Activated naive CD4-positive, alpha-beta T cell treated with anti-CD3 and anti-CD28 coated beads for 36 hours (primary cell): ENCODE data around the gene TUBGCP3. TPM values are rescaled to one million over a fixed set of nuclear protein-coding genes. Genes with fewer than 3 reads are reported as not detected.
A peak's percentile ranks its signal among the peaks of the same experiment; 100 is the strongest.

Experiments
- CTCF ChIA-PET: fragments of 350-600 bp; sonication (Branson Sonifier 250); formaldehyde crosslinking; loops from one replicate; lab custom pipeline; 2021; ENCODE audit warnings: antibody characterized with exemption; lab: Charles Lee
- DNase-seq: peaks from one replicate; pipeline ENCODE4 v3.0.0-alpha.2; 2020
- H3K27ac Mint-ChIP-seq: one replicate; pipeline ENCODE4 v1.8.0; 2021; ENCODE audit warnings: mild to moderate bottlenecking, mixed read lengths
- H3K27me3 Mint-ChIP-seq: one replicate; pipeline ENCODE4 v1.8.0; 2021; ENCODE audit warnings: low read depth, mixed read lengths
- H3K36me3 Mint-ChIP-seq: one replicate; pipeline ENCODE4 v1.8.0; 2021; ENCODE audit warnings: low read depth, mixed read lengths
- H3K4me1 Mint-ChIP-seq: one replicate; pipeline ENCODE4 v1.8.0; 2021; ENCODE audit warnings: low read depth, mixed read lengths
- H3K4me3 Mint-ChIP-seq: one replicate; pipeline ENCODE4 v1.8.0; 2021; ENCODE audit warnings: mild to moderate bottlenecking, moderate library complexity, mixed read lengths
- H3K9me3 Mint-ChIP-seq: one replicate; pipeline ENCODE4 v1.8.0; 2021; ENCODE audit warnings: mixed read lengths
- intact Hi-C: fragments of 100-400 bp; cut with micrococcal nuclease; formaldehyde crosslinking; loops from one replicate; pipeline ENCODE4 v1.15.1; 2023
- total RNA-seq, 2 experiments: library from RNA; stranded (reverse); gene quantifications; one replicate each; pipeline ENCODE4 v1.2.3, GENCODE V29; 2021

Gene TUBGCP3
- total RNA-seq, 2 experiments from 2014 or later: 87.5 to 88.3 TPM

DNA sequence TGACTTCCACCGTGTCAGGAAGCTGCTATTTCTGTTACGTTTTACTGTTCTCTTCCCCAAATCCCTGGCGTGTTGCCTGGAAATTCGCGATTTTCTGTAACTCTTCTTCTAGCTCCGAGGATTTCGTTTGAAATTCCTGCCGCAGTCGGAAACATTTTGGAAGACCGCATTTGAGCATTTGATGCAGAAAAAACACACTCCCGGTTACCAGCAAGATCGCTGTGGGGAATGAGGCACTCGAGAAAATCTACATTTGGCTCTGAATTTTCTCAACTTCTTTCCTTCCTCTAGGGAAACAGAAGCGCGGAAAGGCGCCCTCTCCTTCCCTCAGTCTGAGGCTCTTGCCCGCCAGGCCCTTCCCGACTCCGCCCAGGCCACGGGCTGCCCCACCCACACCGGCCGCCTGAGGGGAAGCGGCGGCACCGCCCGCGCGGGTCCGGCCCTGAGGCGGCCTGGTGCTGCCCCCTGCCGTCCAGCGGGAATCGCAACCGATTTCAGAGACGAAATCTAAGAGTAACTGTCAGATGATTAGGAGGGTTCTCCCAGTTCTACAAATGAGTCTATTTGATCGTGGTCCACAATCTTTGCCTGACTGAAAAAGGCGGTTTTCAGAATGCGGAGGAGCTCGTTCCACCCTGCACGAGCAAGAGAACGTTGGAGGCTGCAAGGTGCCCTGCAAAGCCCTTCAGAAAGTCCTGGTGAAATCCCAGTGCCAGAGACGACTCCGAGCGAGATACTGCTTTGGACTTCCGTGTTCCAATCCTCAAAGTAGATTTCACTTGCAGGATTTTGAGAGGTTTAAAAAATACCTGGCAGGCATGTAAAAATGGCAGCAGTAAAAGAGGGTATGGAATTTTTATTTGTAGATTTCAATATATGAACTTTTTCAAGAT is 18.4 kb upstream of the TUBGCP3 start:
- no peaks in the 10 kb centered on the region for H3K9me3 Mint-ChIP-seq
- peak overlapping the region; percentile 74 for H3K4me3 Mint-ChIP-seq
- H3K27me3 Mint-ChIP-seq: peaks cover 5% of the 10 kb centered on the region
- DNase-seq: peak; percentile 91
- no peak overlapping the region for H3K27ac Mint-ChIP-seq
- H3K4me1 Mint-ChIP-seq: peaks cover 3% of the 10 kb centered on the region
- CTCF ChIA-PET: interaction anchor here (0.6 to 3.1 kb wide), 25 partner anchors 10 to 1132 kb away, joined by 3 to 30 read pairs (median 4); partner anchors contain the start of genes ATP11A and TUBGCP3
- no peaks in the 10 kb centered on the region for H3K36me3 Mint-ChIP-seq
- intact Hi-C loops: loop anchor here (1.0 to 5.0 kb wide), 5 partner anchors 79 to 1132 kb away; no protein-coding TSS in a partner anchor

DNA sequence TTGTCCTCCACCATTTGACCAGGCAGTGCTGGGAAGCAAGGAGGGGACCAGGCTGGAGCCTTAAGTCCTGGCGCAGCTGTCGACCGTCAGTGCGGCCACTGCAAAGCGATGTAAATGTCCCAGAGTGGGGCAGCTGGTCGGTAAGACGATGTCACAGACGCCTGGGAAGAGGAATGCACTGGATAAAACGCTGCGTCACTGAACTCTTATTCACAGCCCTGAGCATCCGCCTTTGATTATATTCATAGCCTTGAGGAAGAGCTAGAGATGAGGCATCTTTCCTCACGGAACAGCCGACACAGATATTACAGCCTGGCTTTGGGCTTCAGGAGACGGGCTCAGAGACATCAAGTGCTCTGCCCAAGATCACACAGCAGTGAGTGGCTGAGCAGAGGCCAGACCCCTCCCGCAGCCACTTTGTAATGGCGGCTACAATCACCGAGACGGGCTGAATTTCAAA is 17.6 kb upstream of the TUBGCP3 start:
- H3K9me3 Mint-ChIP-seq: no peaks in the 10 kb centered on the region
- intact Hi-C loops: loop anchor here (5.0 kb wide), 2 partner anchors 78 to 543 kb away; no protein-coding TSS in a partner anchor
- CTCF ChIA-PET: interaction anchor here (0.6 to 3.1 kb wide), 17 partner anchors 9 to 980 kb away, joined by 3 to 30 read pairs (median 4); partner anchors contain the start of gene TUBGCP3

DNA sequence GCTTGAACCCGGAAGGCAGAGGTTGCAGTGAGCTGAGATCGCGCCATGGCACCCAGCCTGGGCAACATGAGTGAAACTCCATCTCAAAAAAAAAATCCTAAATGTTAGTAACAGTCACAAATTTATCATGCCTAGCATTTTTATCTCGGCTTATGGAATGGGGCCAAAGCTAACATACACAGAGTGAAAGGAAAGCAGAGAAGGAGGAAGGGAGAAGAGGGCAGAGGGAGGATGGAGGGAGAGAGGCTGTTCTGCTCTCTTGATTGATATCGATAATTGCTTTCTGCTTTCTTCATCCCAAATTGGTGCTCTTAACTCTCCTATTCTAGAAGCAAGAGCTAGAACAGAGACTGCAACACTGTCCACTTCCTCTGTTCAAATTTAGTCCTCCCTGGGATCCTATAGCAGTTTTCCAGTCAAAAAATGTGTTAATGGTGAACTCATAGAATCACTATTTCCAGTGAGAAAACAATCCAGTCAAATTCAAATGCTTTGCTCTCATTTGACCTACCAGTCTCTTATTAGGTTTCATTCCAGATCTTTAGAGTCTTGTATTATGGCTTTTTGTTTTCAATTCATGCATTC is 15.8 kb upstream of the TUBGCP3 start:
- peaks cover 5% of the 10 kb centered on the region for H3K27me3 Mint-ChIP-seq
- H3K9me3 Mint-ChIP-seq: no peaks in the 10 kb centered on the region
- no peak for DNase-seq
- H3K4me3 Mint-ChIP-seq: no peak overlapping the region
- CTCF ChIA-PET: interaction anchor here (0.6 kb wide), 1 partner anchor 266 kb away, joined by 3 read pairs; no protein-coding TSS in a partner anchor
- peaks cover 3% of the 10 kb centered on the region for H3K4me1 Mint-ChIP-seq
- no peak overlapping the region for H3K27ac Mint-ChIP-seq
- intact Hi-C loops: no loop called here
- no peaks in the 10 kb centered on the region for H3K36me3 Mint-ChIP-seq

More for the DNA sequence above, 17.6 kb upstream of the TUBGCP3 start:
- H3K4me1 Mint-ChIP-seq: peaks cover 3% of the 10 kb centered on the region
- no peaks in the 10 kb centered on the region for H3K36me3 Mint-ChIP-seq
- no peak overlapping the region for H3K27ac Mint-ChIP-seq
- no peak for DNase-seq
- H3K4me3 Mint-ChIP-seq: peak overlapping the region; percentile 74
- H3K27me3 Mint-ChIP-seq: peaks cover 5% of the 10 kb centered on the region

DNA sequence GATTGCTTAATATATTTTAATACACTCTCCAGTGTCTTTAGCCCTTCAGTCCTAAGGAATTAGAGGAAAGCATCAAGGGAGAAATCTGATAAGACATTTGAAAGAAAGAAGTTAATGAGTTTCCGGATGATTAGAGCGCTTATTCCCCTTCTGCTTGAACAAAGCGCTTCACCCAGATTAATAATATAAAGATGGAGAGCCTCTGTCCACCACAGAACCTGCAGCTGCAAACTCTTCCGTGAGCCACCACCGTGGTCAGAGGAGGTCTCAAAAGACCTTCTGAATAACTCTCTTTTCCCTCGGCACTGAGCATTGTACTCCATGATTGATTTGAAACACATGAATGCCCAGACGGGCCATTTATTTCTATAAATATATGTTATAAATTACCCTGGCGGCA is 14.2 kb upstream of the TUBGCP3 start:
- Mint-ChIP-seq H3K36me3 (no peaks in the 10 kb centered on the region), H3K27ac (no peak overlapping the region), H3K4me1 (peaks cover 3% of the 10 kb centered on the region), H3K9me3 (no peaks in the 10 kb centered on the region), H3K27me3 (peaks cover 7% of the 10 kb centered on the region), H3K4me3 (no peak overlapping the region)
- no peak for DNase-seq
- intact Hi-C loops: no loop called here
- CTCF ChIA-PET: no interaction called here

DNA sequence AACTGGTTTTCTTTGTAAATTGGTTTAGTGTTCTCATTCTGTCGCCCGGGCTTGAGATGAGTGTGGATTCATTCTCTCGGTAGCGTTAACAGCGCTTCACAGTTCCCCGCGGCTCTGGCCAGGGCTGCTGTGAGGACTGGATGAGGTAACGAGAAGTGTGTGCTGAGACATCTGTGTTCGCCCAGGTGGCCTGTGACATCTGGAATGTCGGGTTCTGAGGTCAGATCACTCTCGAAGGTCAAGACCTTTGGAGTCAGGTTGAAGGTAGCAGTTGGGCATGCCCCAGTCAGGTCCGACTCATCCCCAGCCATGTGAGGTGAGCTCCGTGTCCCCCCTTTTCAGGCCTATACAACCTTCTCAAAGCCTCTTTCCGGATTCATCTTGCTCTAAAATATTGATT is 13.4 kb upstream of the TUBGCP3 start:
- Mint-ChIP-seq H3K27ac (no peak overlapping the region), H3K4me3 (no peak overlapping the region), H3K4me1 (no peaks in the 10 kb centered on the region), H3K27me3 (peaks cover 6% of the 10 kb centered on the region), H3K36me3 (no peaks in the 10 kb centered on the region), H3K9me3 (no peaks in the 10 kb centered on the region)
- CTCF ChIA-PET: no interaction called here
- DNase-seq: no peak
- intact Hi-C loops: no loop called here

DNA sequence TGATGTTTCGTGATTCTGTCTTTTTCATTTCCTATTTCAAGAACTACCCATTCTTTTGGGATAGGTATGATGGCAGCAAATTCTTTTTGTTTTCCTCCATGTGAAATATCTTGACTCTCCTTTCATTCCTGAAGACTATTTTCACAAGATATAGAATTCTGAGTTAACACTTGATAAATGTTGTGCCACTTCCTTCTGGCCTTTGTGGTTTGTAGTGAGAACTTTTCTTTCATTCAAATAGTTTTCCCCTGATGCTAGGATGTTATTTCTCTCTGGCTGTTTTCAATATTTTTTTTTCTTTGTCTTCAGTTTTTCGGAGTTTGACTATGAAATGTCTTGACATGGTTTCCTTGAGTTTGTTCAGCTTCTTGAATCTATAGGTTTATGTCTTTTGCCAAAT is 8.3 kb upstream of the TUBGCP3 start:
- Mint-ChIP-seq H3K4me3 (no peak overlapping the region), H3K4me1 (no peaks in the 10 kb centered on the region), H3K27ac (no peak overlapping the region), H3K36me3 (no peaks in the 10 kb centered on the region), H3K9me3 (peaks cover 6% of the 10 kb centered on the region), H3K27me3 (peaks cover 4% of the 10 kb centered on the region)
- intact Hi-C loops: no loop called here
- DNase-seq: no peak
- CTCF ChIA-PET: interaction anchor here (1.7 kb wide), 1 partner anchor 9 kb away, joined by 5 read pairs; no protein-coding TSS in a partner anchor

DNA sequence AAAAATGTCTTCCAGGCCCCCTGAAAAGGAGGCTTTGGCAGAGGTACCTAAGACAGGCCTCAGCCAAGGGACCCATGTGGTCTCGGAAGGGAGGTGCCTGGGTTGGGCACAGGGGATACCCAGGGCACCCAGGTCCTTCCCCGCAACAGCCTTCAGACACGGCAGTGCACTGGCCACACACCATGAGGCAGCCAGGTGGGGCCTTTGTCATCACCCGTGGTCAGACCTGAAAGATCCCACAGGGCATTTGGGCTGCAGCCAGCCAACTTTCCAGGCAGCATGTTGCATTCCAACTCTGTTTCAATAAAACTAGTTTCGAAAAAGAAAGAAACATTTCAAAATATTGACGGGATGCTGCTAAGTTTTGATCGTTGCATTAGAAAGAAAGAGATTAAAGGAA is 4.7 kb upstream of the TUBGCP3 start:
- H3K9me3 Mint-ChIP-seq: peaks cover 6% of the 10 kb centered on the region
- H3K27me3 Mint-ChIP-seq: peaks cover 4% of the 10 kb centered on the region
- no peak overlapping the region for H3K27ac Mint-ChIP-seq
- peaks cover 7% of the 10 kb centered on the region for H3K36me3 Mint-ChIP-seq
- intact Hi-C loops: no loop called here
- DNase-seq: no peak
- H3K4me1 Mint-ChIP-seq: peaks cover 12% of the 10 kb centered on the region
- H3K4me3 Mint-ChIP-seq: no peak overlapping the region
- CTCF ChIA-PET: interaction anchor here (0.5 kb wide), 1 partner anchor 29 kb away, joined by 3 read pairs; no protein-coding TSS in a partner anchor

DNA sequence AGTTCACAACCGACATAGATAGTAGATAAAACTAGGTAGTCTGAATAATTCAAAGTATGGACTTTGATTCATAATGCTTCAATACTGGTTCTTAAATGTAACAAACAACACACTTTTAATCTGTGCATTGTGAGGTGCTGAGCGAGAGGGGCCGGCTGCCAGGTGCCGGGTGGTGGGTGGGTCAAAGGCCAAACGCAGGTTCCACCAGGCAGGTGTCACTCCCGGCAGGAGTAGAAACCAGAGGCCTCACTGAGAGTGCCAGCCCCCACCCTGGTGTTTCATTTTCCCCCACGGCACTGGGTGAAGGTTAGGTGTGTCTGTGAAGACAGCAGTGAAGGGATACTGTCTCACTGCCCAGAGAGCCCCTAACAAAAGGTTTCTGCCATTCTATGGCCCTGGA is 4.2 kb upstream of the TUBGCP3 start:
- Mint-ChIP-seq H3K27ac (no peak overlapping the region), H3K27me3 (peaks cover 2% of the 10 kb centered on the region), H3K4me1 (peaks cover 13% of the 10 kb centered on the region), H3K4me3 (no peak overlapping the region), H3K9me3 (peaks cover 6% of the 10 kb centered on the region), H3K36me3 (peaks cover 11% of the 10 kb centered on the region)
- intact Hi-C loops: no loop called here
- CTCF ChIA-PET: no interaction called here
- DNase-seq: no peak

DNA sequence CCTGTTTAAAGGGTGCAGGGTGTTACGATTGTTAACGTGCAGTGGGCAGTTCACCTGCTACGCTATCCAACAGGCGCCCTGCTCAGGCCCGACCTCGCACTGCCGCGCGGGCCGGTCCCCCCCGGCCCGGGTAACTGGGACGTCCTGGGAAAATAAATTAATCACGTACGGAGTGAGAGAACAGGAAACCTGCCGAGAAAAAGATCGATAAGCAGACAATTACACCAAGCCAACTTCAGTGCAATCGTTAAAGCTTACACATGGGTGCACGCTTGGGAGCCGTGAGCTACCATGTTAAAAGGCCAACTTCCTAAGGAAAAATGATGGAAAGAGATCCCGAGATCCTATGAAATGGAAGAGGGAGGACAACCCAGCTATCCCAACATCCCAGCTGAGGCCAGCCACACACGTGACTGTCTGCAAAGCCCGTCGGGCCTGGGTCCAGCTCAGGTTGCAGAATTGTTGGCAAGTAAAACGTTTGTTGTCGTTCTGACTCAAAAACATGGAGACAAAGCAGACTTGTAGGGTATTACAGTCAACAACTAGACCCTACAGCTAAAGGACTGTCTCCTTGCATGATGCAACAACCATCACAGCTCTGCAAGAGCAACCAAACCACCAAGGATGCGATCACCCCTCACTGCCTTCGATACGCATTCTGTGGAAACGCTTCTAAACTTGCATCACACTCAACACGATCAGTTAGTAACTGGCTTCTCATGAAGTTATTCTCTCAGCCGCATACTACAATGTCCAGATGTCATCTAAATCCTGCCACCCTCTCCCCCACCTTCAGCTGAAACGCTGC is 741 bp upstream of the TUBGCP3 start:
- H3K4me3 Mint-ChIP-seq: peak overlapping the region; percentile 96
- no peaks in the 10 kb centered on the region for H3K27me3 Mint-ChIP-seq
- peaks cover 17% of the 10 kb centered on the region for H3K36me3 Mint-ChIP-seq
- peak; percentile 23 for DNase-seq
- intact Hi-C loops: loop anchor here (1.0 to 10.0 kb wide), 5 partner anchors 51 to 1874 kb away; partner anchors contain the start of gene ANKRD10
- CTCF ChIA-PET: interaction anchor here (0.6 to 2.6 kb wide), 4 partner anchors 9 to 467 kb away, joined by 3 to 30 read pairs (median 3); no protein-coding TSS in a partner anchor
- H3K9me3 Mint-ChIP-seq: no peaks in the 10 kb centered on the region
- H3K4me1 Mint-ChIP-seq: peaks cover 36% of the 10 kb centered on the region
- peak overlapping the region; percentile 95 for H3K27ac Mint-ChIP-seq

DNA sequence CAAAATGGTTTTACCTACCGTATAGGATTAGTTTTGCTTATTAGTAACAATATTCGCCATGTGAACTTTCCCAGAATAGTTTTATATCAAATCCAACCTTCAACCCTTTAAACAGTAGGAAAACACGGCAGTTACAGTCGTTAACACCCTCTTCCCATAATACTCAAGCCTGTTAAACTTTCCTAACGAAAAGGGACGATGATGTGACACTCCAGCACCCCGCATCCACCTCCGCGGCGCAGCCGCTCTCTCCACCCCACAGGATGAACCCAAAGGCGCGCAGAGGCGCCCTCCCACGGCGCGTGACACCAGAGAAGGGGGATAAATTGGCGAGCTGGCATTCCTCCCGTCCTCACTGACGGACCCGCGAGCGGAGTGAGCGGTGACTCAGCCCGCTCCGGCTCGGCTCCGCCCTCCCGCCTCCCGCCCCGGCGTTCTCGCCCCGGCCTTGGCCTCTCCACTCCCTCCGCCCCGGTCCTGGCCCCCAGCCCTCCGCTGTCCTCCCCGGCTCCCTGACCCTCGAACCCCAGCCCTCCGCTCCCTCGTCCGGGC is 665 bp downstream of the TUBGCP3 start:
- peak; percentile 78 for DNase-seq
- intact Hi-C loops: loop anchor here (5.0 to 10.0 kb wide), 3 partner anchors 50 to 1672 kb away; partner anchors contain the start of gene ANKRD10
- CTCF ChIA-PET: no interaction called here
- H3K4me3 Mint-ChIP-seq: peak overlapping the region; percentile 96
- no peaks in the 10 kb centered on the region for H3K27me3 Mint-ChIP-seq
- peaks cover 47% of the 10 kb centered on the region for H3K4me1 Mint-ChIP-seq
- peak overlapping the region; percentile 93 for H3K27ac Mint-ChIP-seq
- peaks cover 17% of the 10 kb centered on the region for H3K36me3 Mint-ChIP-seq
- H3K9me3 Mint-ChIP-seq: no peaks in the 10 kb centered on the region

DNA sequence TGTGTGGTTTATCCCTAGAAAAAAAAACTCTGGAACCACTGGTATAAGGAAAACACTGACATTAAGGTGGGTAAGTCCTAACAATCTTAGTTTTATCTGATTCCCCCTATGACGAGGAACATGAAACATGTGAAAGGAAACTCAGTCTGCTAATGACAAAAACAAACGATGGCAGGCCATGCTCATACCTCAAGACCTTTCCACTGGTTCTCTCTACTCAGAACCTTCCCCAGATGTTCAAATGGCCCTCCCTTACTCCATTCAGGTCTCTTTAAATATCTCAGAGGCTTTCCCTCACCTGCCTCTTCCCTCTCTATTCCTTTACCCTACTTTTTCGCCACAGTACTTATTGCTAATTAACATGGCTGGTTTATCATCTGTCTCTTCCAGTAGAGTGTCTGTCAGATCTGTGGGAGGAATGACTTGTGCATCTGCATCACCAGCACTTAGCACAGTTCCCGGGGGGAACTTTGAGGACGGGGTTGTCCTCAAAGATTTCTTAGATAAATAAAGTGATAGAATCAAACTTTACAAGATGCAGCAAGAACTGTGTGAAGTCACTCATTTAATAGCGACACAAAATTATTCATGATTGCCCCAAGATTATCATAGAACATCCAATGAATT is 1.5 kb downstream of the TUBGCP3 start:
- Mint-ChIP-seq H3K27me3 (no peaks in the 10 kb centered on the region), H3K4me3 (peak overlapping the region; percentile 96), H3K36me3 (peaks cover 23% of the 10 kb centered on the region), H3K4me1 (peaks cover 56% of the 10 kb centered on the region), H3K27ac (peak overlapping the region; percentile 93), H3K9me3 (no peaks in the 10 kb centered on the region)
- no peak for DNase-seq
- intact Hi-C loops: loop anchor here (5.0 to 10.0 kb wide), 3 partner anchors 49 to 1672 kb away; partner anchors contain the start of gene ANKRD10
- CTCF ChIA-PET: interaction anchor here (0.6 kb wide), 1 partner anchor 36 kb away, joined by 3 read pairs; no protein-coding TSS in a partner anchor
